GM19238 (cell line): ENCODE measurements around the gene TRIM71.
"Not testable (repeated sequence)": the region's sequence is repeated elsewhere in the genome, so short reads cannot be mapped to it uniquely, and the experiment has no call there.

ENCODE experiments used
- DNase-seq: peaks from one replicate; pipeline ENCODE4 v3.0.0; 2011; ENCODE audit warnings: low spot score; ENCODE audit not compliant: insufficient read length

Gene TRIM71

GRCh38 chr3:32819551-32820348 lies 2.0 kb downstream of the TRIM71 start:
- DNase-seq = no peak

- DNase-seq = no peak
These were observed 2.6 kb downstream of the TRIM71 start for GRCh38 chr3:32820430-32820829.

GRCh38 chr3:32820971-32821685 lies 3.3 kb downstream of the TRIM71 start:
- no peak for DNase-seq

GRCh38 chr3:32821686-32822296 lies 4.0 kb downstream of the TRIM71 start:
- no peak for DNase-seq

- DNase-seq = no peak
These were observed 5.1 kb downstream of the TRIM71 start for GRCh38 chr3:32822609-32823498.

- not testable (repeated sequence) for DNase-seq
These were observed 5.9 kb downstream of the TRIM71 start for GRCh38 chr3:32823641-32824184.

- DNase-seq = no peak
These were observed 8.0 kb downstream of the TRIM71 start for GRCh38 chr3:32825601-32826375.

GRCh38 chr3:32831062-32831461 lies 13.3 kb downstream of the TRIM71 start:
- no peak for DNase-seq

- DNase-seq = no peak
These were observed 14.0 kb downstream of the TRIM71 start for GRCh38 chr3:32831791-32832190.

GRCh38 chr3:32832193-32832592 lies 14.4 kb downstream of the TRIM71 start:
- DNase-seq = no peak

GRCh38 chr3:32835049-32835371 lies 17.2 kb downstream of the TRIM71 start:
- DNase-seq = no peak

- DNase-seq = no peak
These were observed 18.2 kb downstream of the TRIM71 start for GRCh38 chr3:32835961-32836360.

- no peak for DNase-seq
These were observed 18.8 kb downstream of the TRIM71 start for GRCh38 chr3:32836601-32837000.

- DNase-seq = no peak
These were observed 19.6 kb downstream of the TRIM71 start for GRCh38 chr3:32837366-32837765.

GRCh38 chr3:32837789-32838188 lies 20.0 kb downstream of the TRIM71 start:
- no peak for DNase-seq

GRCh38 chr3:32839714-32840085 lies 21.9 kb downstream of the TRIM71 start:
- DNase-seq = no peak

- DNase-seq = no peak
These were observed 22.5 kb downstream of the TRIM71 start for GRCh38 chr3:32840086-32840841.

GRCh38 chr3:32841341-32841740 lies 23.5 kb downstream of the TRIM71 start:
- no peak for DNase-seq

GRCh38 chr3:32841867-32842470 lies 24.2 kb downstream of the TRIM71 start:
- DNase-seq = no peak
